ENCODE results near the gene SCN7A. TPM values are rescaled to one million over a fixed set of nuclear protein-coding genes. Genes with fewer than 3 reads are reported as not detected.

SCN7A gene
- polyA plus RNA-seq, 1 experiment, result not detected

- ChIA-PET POLR2A (no interaction called here), CTCF (no interaction called here)
- H3K4me3 ChIP-seq (ENCODE audit: low read depth, low read length), result no peak overlapping the region
- no peak for DNase-seq (ENCODE audit: low read depth)
- H3K27me3 ChIP-seq (ENCODE audit: control insufficient read depth, insufficient read depth, low read length), result no peaks in the 10 kb centered on the region
- TF ChIP-seq CTCF (IDR thresholded peaks at IDR 0.05; ENCODE audit: insufficient read depth, low read depth, low read length), result no peak
- no peaks in the 10 kb centered on the region for H3K36me3 ChIP-seq (ENCODE audit: control insufficient read depth, insufficient read depth, low read length)
Observed at GRCh38 chr2:166519391-166519962, 25.4 kb upstream of the SCN7A start.

GRCh38 chr2:166518634-166519390, 24.8 kb upstream of the SCN7A start:
- ChIA-PET POLR2A (no interaction called here), CTCF (interaction anchor here (0.6 kb wide), 1 partner anchor 378 kb away, joined by 4 read pairs; no protein-coding TSS in a partner anchor)
- DNase-seq (ENCODE audit: low read depth), result no peak
- TF ChIP-seq CTCF (IDR thresholded peaks at IDR 0.05; ENCODE audit: insufficient read depth, low read depth, low read length), result no peak
- H3K27me3 ChIP-seq (ENCODE audit: control insufficient read depth, insufficient read depth, low read length), result no peaks in the 10 kb centered on the region
- H3K4me3 ChIP-seq (ENCODE audit: low read depth, low read length), result no peak overlapping the region
- H3K36me3 ChIP-seq (ENCODE audit: control insufficient read depth, insufficient read depth, low read length), result no peaks in the 10 kb centered on the region

- POLR2A ChIA-PET, result no interaction called here
Observed at GRCh38 chr2:166517533-166518061, 23.5 kb upstream of the SCN7A start.

GRCh38 chr2:166516712-166517303, 22.8 kb upstream of the SCN7A start:
- ChIA-PET POLR2A (no interaction called here), CTCF (interaction anchor here (0.9 to 1.3 kb wide), 2 partner anchors 11 to 338 kb away, joined by 4 to 5 read pairs; no protein-coding TSS in a partner anchor)
- no peak overlapping the region for H3K4me3 ChIP-seq (ENCODE audit: low read depth, low read length)
- H3K27me3 ChIP-seq (ENCODE audit: control insufficient read depth, insufficient read depth, low read length), result no peaks in the 10 kb centered on the region
- TF ChIP-seq CTCF (IDR thresholded peaks at IDR 0.05; ENCODE audit: insufficient read depth, low read depth, low read length), result peak; percentile 63
- H3K36me3 ChIP-seq (ENCODE audit: control insufficient read depth, insufficient read depth, low read length), result no peaks in the 10 kb centered on the region
- DNase-seq (ENCODE audit: low read depth), result no peak

More at GRCh38 chr2:166517533-166518061, 23.5 kb upstream of the SCN7A start:
- Histone ChIP-seq H3K36me3 (ENCODE audit: control insufficient read depth, insufficient read depth, low read length) (no peaks in the 10 kb centered on the region), H3K4me3 (ENCODE audit: low read depth, low read length) (no peak overlapping the region), H3K27me3 (ENCODE audit: control insufficient read depth, insufficient read depth, low read length) (no peaks in the 10 kb centered on the region)
- CTCF ChIA-PET, result no interaction called here
- DNase-seq (ENCODE audit: low read depth), result no peak
- no peak for TF ChIP-seq CTCF (IDR thresholded peaks at IDR 0.05; ENCODE audit: insufficient read depth, low read depth, low read length)

GRCh38 chr2:166513952-166514351, 19.9 kb upstream of the SCN7A start:
- ChIA-PET CTCF (interaction anchor here (1.2 to 1.8 kb wide), 2 partner anchors 334 to 336 kb away, joined by 3 to 6 read pairs; no protein-coding TSS in a partner anchor), POLR2A (interaction anchor here (0.6 kb wide), 1 partner anchor 1496 kb away, joined by 3 read pairs; no protein-coding TSS in a partner anchor)
- Histone ChIP-seq H3K4me3 (ENCODE audit: low read depth, low read length) (no peak overlapping the region), H3K36me3 (ENCODE audit: control insufficient read depth, insufficient read depth, low read length) (no peaks in the 10 kb centered on the region), H3K27me3 (ENCODE audit: control insufficient read depth, insufficient read depth, low read length) (no peaks in the 10 kb centered on the region)
- no peak for DNase-seq (ENCODE audit: low read depth)
- TF ChIP-seq CTCF (IDR thresholded peaks at IDR 0.05; ENCODE audit: insufficient read depth, low read depth, low read length), result no peak
